HS-5 (cell line): ENCODE results near the gene TMEM44.
"Not testable (repeated sequence)": the region's sequence is repeated elsewhere in the genome, so short reads cannot be mapped to it uniquely, and the experiment has no call there.

Experiments
- DNase-seq: peaks from one replicate; pipeline ENCODE4 v3.0.0-alpha.2; 2012; ENCODE audit warnings: low read depth

TMEM44 gene

DNA sequence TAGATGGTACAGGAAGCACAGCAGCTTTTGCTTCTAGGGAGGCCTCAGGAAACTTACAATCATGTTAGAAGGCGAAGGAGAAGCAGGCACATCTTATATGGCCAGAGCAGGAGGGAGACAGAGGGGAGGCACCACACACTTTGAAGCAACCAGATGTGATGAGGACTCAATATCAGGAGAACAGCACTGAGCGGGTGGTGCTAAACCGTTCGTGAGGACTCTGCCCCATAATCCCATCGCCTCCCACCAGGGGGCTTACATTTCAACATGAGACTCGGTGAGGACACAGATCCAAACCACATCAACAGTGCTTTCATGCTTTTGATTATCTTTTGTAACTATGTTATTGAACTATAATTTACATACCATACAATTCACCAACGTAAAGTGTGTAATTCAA, 7.6 kb upstream of the TMEM44 start:
- DNase-seq, result no peak

DNA sequence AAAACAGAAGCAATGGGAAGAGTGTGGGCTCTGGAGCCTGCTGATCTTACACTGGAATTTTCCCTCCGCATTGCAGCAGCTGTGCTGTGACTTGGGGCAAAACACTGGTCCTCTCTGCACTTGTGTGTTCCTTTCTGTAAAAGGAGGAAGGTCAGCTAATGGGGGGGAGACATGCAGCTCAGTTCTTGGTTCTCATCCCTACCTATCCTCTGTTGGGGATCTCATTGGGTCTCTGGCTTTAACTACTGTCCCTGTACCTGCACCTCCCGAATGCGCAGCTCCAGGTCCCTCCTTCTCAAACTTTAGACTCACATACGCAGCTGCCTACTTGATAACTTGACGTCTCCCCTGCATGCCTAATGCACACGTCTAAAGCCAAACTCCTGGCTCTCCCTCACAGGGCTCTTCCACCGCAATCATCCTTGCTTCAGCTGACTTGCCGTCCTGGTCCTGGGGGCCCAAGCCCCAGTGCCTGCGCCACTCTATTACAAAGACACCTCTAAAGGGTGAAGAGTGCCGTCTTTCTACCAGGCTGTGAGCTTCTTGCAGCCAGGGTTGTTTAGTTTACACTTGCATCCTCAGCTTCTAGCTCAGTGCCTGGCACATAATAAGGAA, 5.9 kb upstream of the TMEM44 start:
- no peak for DNase-seq

DNA sequence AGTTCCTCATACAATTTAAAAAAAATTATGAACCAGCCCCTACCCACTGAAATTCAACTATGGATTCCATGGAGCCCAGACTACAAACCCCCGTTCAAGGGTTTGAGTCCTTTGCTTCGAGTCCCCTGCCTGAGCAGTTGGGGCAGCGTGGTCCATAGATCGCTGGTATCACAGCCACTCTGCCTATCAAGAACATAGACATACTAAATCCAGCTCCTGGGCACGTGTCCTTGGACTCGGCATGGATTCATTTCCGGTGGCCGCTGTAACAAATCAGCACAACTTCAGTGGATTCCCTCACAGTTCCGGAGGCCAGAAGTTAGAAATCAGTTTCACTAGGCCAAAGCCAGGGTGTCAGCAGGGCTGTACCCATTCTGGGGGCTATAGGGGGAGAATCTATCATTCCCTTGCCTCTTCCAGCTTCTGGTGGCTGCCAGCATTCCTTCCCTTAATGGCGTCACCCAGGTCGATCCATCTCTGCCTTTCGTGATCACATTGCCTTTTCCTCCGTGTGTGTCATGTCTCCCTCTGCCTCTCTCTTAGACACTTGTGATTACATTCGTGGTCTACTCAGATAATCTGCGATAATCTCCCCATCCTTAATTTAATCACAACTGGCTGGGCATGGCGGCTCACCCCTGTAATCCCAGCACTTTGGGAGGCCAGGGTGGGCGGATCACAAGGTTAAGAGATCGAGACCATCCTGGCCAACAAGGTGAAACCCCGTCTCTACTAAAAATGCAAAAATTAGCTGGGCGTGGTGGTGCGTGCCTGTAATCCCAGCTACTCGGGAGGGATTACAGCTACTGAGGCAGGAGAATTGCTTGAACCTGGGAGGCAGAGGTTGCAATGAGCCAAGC, 4.6 kb upstream of the TMEM44 start:
- DNase-seq, result no peak

DNA sequence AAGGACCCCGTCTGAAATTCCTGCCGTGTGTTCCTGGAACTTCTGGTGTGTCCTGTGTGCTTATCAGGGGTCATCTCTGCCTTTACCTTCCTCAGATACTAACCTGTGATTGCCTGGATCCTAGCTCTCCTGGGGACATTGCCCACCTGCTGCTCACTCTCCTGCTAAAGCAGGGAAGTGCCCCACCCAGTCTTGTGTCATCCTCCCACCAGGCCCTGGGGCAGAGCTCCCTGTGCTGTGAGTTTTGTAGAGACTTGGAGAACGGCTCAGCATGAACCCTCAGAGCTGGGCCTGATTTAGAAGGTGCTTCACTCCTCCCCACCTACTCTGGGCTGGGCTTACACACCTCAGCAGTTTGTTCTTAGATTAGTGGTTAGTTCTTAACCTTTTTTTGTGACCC, 3.8 kb upstream of the TMEM44 start:
- no peak for DNase-seq

- DNase-seq, result no peak
Observed at GRCh38 chr3:194632809-194633348, 340 bp downstream of the TMEM44 start.

- DNase-seq, result no peak
Observed at GRCh38 chr3:194632226-194632808, 902 bp downstream of the TMEM44 start.

- no peak for DNase-seq
Observed at GRCh38 chr3:194631696-194632095, 1.5 kb downstream of the TMEM44 start.

GRCh38 chr3:194630681-194631080, 2.5 kb downstream of the TMEM44 start:
- DNase-seq, result not testable (repeated sequence)

DNA sequence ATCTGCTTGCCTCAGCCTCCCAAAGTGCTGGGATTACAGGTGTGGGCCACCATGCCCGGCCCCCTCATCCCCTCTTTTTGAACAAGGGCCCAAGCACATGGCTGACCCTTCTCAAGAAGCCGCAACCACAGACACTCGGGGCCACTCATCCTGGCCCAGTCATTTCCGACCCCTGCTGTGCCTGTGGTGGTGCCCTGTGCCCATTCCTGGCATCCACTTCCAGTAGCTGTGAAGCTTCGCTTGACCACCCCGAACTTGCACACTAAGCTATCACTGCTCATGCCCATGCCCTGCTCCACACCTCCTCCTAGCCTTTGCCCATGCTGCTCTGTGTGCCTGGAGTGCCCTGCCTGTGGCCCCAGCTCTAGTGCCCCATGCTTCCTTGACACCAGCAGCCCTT, 8.3 kb downstream of the TMEM44 start:
- no peak for DNase-seq

- DNase-seq, result no peak
Observed at GRCh38 chr3:194623449-194624290, 9.5 kb downstream of the TMEM44 start.

GRCh38 chr3:194622621-194623340, 10.4 kb downstream of the TMEM44 start:
- DNase-seq, result no peak

DNA sequence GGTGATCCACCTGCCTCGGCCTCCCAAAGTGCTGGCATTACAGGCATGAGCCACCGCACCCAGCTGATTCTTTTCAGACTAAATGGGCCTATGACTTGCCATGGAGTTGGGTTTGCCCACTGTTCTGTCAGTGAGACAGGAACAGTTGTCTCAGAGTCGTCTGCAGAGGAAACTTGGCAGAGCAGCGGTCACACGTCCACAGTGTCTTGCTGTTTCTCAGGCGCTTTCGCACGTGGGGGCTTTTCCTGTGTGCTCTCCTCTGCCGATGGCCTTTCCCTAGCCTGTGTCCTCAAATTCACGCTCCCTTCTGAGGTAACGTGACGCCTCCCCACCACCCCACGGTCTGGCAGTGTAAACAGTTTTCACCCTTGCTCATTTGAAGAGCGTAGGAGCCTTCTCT, 11.3 kb downstream of the TMEM44 start:
- no peak for DNase-seq

GRCh38 chr3:194620196-194620595, 13.0 kb downstream of the TMEM44 start:
- no peak for DNase-seq

- DNase-seq, result no peak
Observed at GRCh38 chr3:194619741-194620140, 13.5 kb downstream of the TMEM44 start.

GRCh38 chr3:194618858-194619608, 14.2 kb downstream of the TMEM44 start:
- DNase-seq, result no peak

DNA sequence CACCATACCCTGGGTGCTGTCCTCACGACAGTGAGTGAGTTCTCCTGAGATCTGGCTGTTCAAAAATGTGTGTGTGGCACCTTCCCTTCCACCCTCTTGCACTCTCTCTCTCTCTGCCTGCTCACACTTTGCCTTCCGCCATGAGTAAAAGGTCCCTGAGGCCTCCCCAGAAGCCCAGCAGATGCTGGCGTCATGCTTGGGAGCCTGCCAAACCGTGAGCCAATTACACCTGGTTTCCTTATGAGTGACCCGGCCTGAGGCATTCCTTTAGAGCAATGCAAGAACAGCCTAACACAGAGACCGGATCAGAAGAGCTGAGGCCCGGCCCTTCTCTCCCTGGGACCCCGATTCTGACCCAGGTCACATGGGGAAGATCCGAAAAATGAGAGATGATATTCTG, 15.4 kb downstream of the TMEM44 start:
- DNase-seq, result no peak

DNA sequence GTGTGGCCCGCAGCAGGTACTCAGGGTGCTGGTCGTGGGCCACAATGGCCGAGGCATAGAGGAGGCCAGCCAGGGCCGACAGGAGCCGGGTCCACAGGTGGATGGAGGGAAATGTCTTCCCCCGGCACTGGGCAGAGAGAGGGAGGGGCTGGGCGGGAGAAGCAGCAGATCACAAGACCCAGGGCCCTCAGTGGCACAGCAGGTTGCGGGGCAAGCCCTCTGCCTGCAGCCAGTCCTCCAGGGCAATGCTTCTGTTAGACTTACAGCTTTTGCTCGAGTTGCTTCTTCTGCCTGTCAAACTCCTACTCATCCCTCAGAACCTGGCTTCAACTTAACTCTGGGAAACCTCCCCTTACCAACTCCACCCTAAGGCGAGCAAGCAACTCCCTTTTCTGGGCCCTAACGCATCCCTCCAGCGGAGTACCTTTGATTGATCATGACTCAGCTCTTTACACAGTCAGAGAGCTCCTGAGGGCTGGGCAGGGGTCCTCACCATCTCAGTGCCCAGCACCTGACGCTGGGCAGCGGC, 16.0 kb downstream of the TMEM44 start:
- DNase-seq, result no peak

DNA sequence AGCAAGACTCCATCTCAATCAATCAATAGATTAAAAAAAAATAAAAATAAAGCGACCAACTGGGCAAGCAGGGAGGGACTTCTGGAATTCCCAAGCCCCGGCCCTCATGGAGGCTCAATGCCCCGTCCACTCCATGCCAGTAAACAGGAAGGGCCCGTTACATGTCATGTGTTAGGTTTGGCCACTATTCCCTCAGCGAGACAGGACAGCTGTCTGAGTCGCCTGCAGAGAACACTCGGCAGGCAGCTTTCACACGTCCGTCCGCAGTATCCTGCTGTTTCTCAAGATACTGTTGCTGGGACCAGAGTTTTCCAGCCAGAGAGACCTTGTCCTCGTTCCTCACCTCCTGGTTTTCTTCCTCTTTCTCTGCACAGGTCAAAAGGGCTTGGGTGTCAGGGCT, 18.0 kb downstream of the TMEM44 start:
- no peak for DNase-seq

GRCh38 chr3:194612221-194612620, 21.0 kb downstream of the TMEM44 start:
- no peak for DNase-seq

GRCh38 chr3:194610689-194611088, 22.5 kb downstream of the TMEM44 start:
- no peak for DNase-seq
